Germinal center (tissue), 1 donor: Measurements from ENCODE around the gene HS6ST3.

Experiments
- DNase-seq: peaks from one replicate; pipeline ENCODE4 v3.0.0; 2012; ENCODE audit warnings: mixed read lengths, low spot score

Gene HS6ST3

DNA sequence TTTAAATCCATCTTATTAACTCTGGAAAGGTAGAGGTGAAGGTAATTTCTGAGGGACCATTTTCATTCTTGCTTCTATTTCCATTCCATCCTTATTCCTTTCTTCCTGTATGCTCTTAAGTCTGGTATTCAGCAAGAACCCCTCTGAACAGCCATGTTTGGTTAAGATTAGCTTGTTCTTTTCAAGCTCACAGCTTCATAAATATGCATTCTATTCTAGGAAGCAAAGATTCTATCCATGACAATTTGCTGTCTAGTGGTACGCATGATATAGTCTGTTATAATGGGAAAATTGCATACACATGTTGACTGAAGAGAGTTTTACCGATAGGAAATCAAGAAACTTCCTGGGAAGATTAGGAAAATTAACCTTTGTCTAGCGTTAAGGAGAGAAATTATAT lies 218.7 kb downstream of the HS6ST3 start:
- no peak for DNase-seq

DNA sequence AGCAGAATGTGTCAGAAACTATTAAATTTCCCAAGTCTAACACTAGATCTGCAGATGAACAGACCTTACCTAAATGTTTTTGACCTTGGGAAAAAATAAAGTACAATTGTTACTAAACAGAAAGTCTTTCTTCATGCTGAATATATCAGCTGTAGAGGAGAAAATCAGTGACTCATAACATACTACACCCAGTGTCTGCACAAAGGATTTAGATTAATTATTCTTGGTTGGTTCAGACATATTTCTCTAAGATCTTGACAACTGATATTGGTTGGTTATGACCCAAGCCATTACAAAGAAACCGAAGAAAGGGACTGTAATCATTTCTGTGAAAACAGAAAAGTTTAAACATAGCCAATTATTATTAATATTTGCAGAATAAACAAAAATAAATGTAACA lies 225.1 kb downstream of the HS6ST3 start:
- DNase-seq: no peak

DNA sequence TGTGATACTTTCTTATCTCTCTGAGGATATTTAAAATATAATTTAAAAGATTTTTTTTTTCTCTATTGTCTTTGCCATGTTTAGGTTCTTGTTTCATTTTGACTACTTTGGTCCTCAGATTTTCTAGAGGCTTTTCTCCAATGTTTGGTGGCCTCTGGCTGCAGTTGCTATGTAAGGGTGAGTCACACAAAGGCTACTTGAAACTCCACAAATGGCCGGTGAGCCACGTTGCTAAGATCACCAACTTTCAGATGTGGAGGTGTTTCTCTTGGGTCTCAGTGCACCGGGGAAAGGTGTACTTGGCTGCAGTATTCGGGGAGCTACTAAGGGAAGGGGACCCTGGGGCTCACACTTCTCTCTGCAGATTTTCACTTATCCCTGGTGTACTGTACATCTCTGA lies 248.1 kb downstream of the HS6ST3 start:
- DNase-seq: no peak

DNA sequence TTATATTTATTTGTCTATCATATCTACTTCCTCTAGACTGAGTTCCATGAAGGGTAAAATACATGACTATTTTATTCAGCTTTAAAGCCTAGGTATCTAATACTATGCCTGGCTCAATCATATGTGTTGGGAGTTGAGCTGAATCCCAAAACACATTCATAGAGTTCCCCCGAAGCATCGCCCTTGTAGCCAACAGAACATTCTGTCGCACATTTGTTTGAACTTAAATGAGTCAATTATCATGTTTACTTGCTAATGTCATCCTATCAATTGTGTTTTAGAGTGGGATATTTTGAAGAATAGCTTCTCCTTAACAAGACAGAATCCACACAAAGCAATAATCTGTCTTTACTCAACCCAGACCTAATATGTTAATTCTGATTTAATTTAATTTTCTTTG lies 252.4 kb downstream of the HS6ST3 start:
- DNase-seq: no peak

DNA sequence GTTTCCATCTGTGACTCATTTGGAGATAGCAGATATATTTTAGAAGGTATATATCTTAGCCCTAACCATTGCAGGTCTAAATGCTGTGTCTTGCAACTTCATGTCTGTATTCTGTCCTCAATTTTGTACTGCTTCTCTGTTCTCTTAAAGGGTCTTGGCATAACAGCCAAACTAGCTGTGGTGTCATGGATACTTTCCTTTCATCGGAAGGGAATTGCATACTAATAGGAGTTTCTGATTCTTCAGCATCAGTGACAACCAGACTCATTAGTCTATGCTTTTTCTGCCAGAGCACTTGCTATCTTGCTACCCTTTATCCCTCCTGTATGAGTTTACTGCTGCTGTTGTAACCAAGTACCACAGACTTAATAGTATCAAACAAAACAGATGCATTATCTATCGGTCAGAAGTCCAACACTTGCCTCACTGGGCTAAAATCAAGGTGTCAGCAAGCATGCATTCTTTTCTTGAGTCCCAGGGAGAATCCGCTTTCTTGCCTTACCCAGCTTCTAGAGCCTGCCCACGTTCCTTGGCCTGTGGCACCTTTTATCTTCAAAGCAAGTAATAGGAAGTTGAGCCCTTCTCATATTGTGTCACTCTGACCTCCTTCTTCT lies 253.1 kb downstream of the HS6ST3 start:
- DNase-seq: no peak

DNA sequence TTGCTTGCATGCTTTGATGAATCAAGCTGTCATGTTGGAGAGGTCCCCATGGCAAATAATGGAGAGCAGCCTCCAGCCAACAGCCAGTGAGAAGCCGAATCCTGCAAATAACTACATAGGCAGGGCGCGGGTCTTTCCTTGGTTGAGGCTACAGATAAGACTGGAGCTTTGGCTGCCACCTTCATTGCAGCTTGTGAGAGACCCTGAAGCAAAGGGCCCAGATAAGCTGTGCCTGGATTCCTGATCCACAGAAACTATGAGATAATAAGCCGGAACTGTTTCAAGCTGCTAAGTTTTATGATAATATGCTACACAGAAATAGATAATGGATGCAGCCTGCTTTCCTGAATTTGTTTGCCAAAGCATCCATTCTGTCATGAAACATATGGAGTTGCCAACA lies 257.0 kb downstream of the HS6ST3 start:
- no peak for DNase-seq

DNA sequence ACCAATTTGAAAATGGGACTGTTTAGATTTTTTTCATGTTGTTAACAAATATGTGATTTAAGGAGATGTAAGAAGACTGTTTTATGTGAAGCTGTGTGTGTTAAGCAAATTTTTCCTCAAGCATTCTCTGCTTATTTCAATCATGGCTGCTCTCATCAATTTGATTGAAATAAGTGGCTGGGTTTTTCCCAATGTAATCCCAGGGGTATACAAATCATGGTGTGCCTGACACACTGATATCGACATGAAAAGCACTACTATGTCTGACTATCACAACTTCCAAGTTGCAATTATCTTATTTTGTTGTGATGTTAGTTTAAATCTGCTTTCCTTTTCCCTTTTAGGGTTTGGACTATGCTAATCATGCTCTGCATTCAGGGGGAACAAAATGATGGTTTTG lies 283.7 kb downstream of the HS6ST3 start:
- no peak for DNase-seq

DNA sequence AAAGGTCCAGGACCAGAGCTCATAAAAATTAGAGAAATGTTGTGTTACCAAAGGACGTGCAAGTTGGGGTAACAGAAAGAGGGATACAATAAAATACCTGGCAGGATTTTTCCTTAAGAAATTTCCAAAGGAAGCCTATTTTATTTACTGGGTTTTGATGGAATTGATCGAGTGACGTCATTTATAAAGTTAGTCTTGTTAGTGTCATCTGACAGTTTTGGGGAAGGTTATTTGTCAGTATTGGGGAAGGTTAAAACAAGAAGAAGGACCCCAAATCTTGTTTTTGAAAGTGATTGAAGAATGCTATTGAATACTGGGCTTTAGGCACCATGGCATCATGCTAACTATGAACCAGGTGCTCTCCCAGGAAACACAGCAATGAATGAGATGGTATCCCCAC lies 287.9 kb downstream of the HS6ST3 start:
- DNase-seq: no peak

DNA sequence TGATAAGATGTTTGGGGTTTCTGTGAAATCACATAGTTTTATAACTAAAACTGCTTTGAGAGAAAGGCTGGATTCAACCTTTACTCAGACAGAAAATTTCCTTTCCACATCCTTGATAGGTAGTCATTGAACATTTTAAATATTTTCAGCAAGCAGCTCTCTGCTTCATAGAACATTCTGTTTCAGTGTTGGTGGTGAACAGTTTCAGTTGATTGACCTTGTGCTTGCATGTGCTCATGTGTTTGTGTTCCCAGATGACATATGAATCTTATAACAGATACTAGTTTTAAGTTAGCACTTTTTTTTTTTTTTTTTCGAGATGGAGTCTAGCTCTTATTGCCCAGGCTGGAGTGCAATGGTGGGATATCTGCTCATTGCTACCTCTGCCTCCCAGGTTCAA lies 290.1 kb downstream of the HS6ST3 start:
- DNase-seq: no peak

DNA sequence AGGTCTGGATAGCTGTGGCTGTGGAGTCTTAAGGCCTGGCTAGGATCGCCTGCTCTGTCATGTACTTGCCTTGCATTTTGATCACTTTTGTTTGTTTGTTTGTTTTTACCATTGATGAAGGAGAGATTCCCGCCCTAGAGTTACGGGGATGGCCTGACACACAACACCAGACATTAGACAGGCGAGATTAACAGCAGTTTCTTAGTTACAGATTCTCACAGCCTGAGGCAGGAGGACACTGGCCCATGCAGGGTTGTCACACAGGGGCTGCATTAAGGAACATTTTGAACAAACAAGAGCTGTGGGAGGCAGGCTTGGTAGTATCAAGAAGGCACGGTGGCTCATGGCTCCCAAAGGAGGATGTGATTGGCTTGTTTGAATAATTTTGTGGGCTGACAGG lies 291.8 kb downstream of the HS6ST3 start:
- no peak for DNase-seq

DNA sequence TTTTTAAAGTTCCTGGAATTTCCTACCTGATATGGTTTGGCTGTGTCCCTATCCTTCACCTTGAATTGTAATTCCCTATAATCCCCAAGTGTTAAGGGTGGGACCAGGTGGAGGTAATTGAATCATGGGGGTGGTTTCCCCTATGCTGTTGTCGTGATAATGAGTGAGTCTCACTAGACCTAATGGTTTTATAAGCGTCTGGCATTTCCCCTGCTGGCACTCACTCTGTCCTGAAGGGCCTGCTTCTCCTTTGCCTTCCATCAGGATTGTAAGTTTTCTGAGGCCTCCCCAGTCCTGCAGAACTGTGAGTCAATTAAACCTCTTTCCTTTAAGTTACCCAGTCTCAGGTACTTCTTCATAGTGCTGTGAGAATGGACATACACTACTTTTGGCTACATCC lies 298.7 kb downstream of the HS6ST3 start:
- no peak for DNase-seq

DNA sequence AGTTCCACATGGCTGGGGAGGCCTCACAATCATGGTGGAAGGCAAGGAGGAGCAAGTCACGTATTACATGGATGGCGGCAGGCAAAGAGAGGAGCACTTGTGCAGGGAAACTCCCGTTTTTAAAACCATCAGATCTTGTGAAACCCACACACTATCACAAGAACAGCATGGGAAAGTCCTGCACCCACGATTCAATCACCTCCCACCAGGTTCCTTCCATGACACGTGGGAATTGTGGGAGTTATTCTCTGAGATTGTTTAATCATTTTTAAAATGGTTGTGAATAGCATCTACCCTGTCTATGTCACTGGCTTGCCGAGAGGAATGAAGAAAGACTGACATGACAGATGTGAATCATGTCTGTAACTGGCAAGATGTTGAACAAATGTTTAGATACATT lies 301.7 kb downstream of the HS6ST3 start:
- DNase-seq: no peak

DNA sequence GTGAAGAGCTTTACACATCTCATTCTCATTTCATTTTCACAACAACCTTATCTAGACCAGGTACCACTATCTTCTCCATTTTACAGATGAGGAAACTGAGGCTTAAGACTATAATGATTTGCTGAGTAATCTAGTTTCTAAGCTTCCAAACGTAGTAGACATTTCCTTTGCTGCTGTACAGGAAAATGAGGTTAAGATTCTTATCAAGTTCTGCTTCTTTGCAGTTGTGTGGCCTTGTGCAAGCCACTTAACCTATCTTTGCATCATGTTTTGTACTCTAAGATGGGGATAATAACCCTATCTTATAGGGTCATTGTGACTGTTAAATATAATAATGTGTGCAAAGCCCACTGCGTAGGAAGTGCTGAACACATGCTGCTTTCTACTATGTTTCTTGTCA lies 307.9 kb downstream of the HS6ST3 start:
- no peak for DNase-seq

DNA sequence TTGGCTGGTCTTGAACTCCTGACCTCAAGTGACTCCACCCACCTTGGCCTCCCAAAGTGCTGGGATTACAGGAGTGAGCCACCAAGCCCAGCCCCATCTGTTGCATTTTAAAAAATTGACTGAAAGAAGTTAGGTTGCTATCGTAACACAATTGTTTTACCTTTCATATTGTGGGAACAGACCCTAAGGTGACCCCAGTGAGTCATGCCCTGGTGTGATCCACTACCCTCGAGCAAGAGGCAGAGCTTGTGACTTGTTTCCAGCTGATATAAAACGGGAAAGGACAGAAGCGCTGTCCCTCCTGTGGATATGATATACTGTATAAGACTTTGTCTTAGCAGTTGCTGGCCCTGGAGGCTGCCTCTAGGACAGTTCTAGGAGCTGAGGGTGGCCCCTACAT lies 308.6 kb downstream of the HS6ST3 start:
- DNase-seq: no peak

DNA sequence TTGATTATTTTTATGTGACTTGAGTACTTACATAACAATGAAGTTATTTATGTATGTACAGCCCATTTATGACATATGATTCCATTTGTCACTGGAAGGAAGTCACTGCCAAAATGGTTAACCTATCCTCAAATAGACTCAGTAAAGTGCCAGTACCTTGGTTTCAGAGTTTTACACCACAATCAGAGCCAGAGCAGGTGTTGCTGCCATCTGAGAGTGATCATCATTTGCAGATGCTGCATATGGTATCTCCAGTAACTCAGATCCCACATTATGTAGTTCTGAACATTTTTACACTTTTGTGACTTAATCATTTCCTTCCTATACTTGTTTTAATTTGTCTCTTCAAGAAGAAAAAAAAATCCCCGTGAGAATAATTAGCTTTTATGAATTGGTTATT lies 313.3 kb downstream of the HS6ST3 start:
- DNase-seq: no peak

DNA sequence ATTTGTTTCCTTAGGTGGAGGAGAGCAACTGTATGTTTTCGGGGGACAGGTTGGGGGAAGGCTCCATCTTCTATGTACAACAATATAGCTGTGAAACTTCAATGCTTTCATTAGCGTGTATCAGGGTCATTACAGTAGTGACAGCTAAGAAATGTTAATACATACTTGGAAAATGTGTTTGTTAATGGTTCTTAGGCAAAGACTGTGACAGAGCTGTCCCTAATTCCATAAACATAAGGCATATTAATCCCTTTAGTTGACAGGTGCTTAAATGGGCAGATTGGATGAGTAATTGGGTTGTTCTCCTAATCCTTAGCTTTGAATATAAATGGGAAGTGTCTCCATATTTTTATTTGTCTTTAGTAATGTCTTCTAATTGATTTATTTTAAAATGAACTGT lies 313.7 kb downstream of the HS6ST3 start:
- no peak for DNase-seq

DNA sequence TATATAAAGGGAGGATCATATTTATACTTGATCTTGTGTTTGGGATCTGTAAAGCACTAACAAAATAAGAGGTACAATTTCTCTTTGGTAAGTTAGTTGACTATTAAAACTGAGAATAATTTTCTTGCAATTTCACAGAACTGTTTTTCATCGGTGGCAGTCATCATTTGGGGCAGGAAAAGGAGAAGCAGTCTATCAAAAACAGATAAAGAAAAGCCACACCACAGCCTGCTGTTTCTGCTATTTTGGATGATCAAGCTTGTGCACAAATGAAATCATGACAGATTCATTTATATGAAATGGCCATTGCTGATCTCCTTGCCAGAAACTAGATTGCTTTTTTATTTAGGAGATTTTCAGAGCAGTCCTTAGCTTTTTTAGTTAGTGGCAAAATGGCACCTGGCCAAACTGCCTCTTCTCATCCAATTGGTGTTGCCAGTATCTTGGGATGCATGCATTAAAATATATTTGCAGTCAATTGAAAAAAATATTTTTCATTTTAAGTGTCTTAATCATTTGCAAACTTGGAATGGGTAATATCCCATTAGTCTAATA lies 326.0 kb downstream of the HS6ST3 start:
- no peak for DNase-seq

DNA sequence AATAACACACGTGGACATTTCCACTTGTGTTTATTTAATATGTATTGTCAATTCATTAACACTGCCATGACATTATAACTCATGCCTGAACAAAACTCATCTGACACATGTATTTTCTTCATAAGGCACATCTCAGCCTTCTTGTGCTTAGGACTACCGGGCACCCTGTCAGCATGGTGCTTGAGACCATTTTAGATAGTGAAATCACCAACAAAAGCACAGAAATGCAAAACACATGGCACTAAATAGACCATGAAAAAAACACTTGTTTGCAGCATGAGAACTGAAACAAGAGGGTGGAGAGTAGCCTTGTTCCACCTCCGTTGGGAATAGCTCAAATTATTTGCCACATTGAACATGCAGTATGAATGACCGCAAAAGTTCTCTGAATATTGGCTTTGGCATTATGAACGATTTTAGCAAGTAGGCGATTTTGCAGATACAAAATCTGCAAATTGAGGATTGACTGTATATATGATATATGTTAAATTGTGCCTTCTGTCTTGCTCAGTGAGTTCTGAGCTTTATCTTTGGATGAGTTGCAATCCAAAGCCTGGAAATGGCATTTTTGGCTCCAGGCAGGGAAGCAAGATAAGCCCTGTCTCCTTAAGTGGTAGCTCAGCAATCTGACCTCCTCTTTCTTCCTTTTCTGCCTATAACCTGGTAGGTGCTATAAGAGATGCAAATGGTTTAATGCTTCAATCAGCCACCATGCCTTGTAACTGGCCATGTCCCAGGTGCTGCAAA lies 328.2 kb downstream of the HS6ST3 start:
- no peak for DNase-seq

DNA sequence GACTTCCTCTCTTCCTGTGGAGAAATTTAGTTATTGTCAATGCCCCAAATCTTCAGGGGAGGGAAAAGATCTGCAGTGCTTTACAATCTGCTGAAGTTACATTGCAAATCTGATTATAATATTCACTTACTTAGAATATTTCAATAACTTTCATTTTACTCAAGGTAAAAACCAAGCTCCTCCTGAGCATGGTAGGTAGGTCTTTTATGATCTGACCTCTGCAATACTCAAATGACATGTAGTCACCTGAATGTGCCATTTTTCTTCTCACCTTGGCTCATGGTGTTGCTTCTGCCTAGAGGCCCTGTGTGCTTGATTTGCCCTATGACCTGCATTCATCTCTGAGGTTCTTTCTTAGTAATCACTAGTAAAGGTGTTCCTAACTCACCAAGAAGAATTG lies 331.4 kb downstream of the HS6ST3 start:
- DNase-seq: no peak

DNA sequence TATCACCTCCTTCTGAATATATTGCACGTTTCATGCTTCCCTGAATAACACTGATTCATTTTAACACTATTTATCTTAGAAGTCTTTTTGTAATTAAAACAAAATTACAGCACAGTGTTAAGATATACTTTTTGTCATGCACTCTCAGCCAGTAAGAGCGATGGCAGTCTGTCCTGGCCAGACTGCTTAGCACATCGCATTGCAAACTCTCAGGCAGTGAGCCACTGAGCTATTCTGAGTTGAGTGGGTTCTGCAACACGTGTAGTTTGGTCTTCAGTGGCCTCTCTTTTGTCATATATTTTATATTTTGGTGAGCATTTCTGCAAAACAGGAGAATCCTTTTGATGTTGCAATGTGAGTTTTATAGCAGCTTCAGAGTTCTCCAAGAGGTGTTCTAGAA lies 332.1 kb downstream of the HS6ST3 start:
- no peak for DNase-seq

DNA sequence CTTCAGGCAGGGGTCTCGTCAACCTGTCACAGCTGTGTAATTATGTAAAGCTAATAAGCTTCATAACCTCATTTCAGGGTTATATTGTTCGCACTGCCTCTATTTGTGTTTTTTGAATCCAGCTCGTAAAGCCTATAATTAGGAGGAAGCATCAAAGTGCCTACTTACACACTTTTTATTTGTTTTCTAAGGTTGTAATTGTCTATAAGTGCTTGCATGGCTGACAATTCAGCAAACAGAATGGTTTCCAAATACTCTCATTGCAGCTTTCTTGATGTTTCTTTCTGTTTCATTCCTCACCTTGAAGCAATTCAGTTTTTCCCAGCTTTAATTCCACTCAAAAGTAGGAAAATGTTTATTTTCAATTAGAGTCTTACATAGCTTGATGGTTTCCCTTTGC lies 336.3 kb downstream of the HS6ST3 start:
- DNase-seq: no peak

DNA sequence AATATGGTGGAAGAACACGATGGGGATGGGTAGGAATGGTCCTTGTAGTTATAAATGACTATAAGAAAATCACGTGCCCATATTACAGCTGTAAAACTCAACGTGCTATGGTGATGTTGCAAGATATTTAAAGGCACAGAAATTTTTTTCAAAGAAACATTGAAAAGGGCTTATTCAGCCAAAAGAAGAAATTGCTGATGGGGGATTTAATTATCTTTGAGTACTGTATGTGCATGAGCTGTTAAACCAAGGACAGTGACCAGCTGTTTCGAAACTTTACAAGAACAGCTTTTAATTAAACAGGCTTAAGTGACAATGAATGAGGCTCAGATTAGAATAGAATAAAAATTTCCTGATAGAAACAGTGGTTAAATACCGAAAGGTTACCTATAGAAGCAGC lies 339.0 kb downstream of the HS6ST3 start:
- DNase-seq: no peak

DNA sequence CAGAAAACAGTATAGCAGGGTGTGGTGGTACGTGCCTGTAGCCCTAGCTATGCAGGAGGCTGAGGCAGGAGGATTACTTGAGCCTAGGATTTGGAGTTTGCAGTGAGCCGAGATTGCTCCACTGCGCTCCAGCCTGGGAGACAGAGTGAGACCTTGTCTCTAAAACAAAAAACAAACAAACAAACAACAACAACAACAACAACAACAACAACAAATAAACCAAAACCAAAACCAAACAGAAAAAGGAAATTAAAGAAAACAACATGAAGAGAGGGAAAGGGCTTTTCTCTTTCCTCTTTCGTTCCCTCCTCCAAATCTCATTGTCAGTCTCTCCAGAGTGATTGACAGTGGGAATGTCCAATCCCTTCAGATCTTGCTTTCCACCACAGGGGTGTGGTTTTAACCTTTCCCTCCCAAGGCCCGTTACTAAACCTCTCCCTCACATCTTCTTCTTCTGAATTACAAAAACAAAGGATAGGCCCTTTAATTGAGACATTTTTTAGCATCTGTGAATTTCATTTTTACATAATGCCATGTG lies 341.2 kb downstream of the HS6ST3 start:
- no peak for DNase-seq

DNA sequence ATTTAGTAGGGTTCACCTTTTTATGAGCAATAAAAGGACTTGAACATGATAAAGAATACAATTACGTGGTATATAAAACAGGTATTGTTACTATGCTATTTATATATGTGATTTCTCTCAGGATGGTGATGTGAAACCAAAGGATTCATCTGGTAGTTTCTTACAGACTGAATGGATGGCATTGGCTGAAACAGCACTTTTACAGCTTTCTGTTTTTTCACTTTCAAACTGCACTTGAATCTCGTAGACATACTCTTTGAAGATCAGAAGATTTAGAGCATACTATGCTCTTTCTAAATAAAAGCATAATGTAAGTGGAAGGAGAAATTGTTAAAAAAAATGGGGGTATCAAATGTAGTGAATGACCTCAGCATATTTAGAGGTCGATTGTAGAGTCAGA lies 354.8 kb downstream of the HS6ST3 start:
- DNase-seq: no peak
